CD4-positive, alpha-beta T cell treated with Interleukin-2 at 100 ng/mL for 4 hours (primary cell): ENCODE results near the gene VPS11.

Source experiments
- DNase-seq: peaks from one replicate; pipeline ENCODE4 v3.0.0-alpha.2; 2020; ENCODE audit warnings: low spot score

VPS11 gene

GRCh38 chr11:119121008-119121810 is 53.6 kb downstream of the VPS11 start, which contains the start of gene HINFP:
HINFP (plus strand) TSS chr11:119121580; CDS start chr11:119126945, 5,365 bp downstream.
- DNase-seq = peak; percentile 100

GRCh38 chr11:119121811-119122124 is 54.1 kb downstream of the VPS11 start:
- no peak for DNase-seq

- DNase-seq = no peak
Measured at GRCh38 chr11:119125821-119126220, 58.2 kb downstream of the VPS11 start.

- DNase-seq = no peak
Measured at GRCh38 chr11:119126675-119127268, 59.2 kb downstream of the VPS11 start.

GRCh38 chr11:119130662-119131061 is 63.0 kb downstream of the VPS11 start:
- no peak for DNase-seq
